H9 (cell line): ENCODE results near the gene TNFRSF18. TPM values are rescaled to one million over a fixed set of nuclear protein-coding genes. Genes with fewer than 3 reads are reported as not detected.

Experiments used
- DNase-seq: peaks from one replicate; pipeline ENCODE4 v3.0.0-alpha.2; 2017
- H2AFZ ChIP-seq: one replicate; pipeline ENCODE4 v1.6.1; 2013; ENCODE audit warnings: mild to moderate bottlenecking, low read length, control low read depth, moderate library complexity
- H2AK5ac ChIP-seq: 2 replicates; pipeline ENCODE4 v1.6.1; 2013; ENCODE audit warnings: low read length, control low read depth, mixed read lengths; ENCODE audit not compliant: insufficient read length
- H2BK120ac ChIP-seq: one replicate; pipeline ENCODE4 v1.6.1; 2013; ENCODE audit warnings: low read depth, mild to moderate bottlenecking, low read length, control low read depth, inconsistent platforms; ENCODE audit not compliant: poor library complexity, severe bottlenecking
- H2BK12ac ChIP-seq: 2 replicates; pipeline ENCODE4 v1.6.1; 2013; ENCODE audit warnings: low read length, control low read depth, mixed read lengths, low read depth; ENCODE audit not compliant: insufficient read length
- H2BK15ac ChIP-seq: 2 replicates; pipeline ENCODE4 v1.6.1; 2013; ENCODE audit warnings: low read depth, low read length, control low read depth
- H2BK20ac ChIP-seq: one replicate; pipeline ENCODE4 v1.6.1; 2013; ENCODE audit warnings: low read depth, mild to moderate bottlenecking, low read length, control low read depth, inconsistent platforms; ENCODE audit not compliant: poor library complexity, severe bottlenecking
- H2BK5ac ChIP-seq: 2 replicates; pipeline ENCODE4 v1.6.1; 2013; ENCODE audit warnings: low read length, control low read depth, mixed read lengths; ENCODE audit not compliant: insufficient read length
- H3K14ac ChIP-seq: 2 replicates; pipeline ENCODE4 v1.6.1; 2013; ENCODE audit warnings: low read length, control low read depth; ENCODE audit not compliant: insufficient read depth
- H3K18ac ChIP-seq: 2 replicates; pipeline ENCODE4 v1.6.1; 2013; ENCODE audit warnings: low read depth, mild to moderate bottlenecking, mixed read lengths, low read length, control low read depth; ENCODE audit not compliant: insufficient read length
- H3K23ac ChIP-seq: 2 replicates; pipeline ENCODE4 v1.6.1; 2013; ENCODE audit warnings: low read length, control low read depth, mixed read lengths, low read depth; ENCODE audit not compliant: insufficient read length
- H3K23me2 ChIP-seq: 2 replicates; pipeline ENCODE4 v1.6.1; 2013; ENCODE audit warnings: low read depth, mild to moderate bottlenecking, mixed read lengths, low read length, control low read depth; ENCODE audit not compliant: insufficient read length, poor library complexity, severe bottlenecking
- H3K27ac ChIP-seq: 2 replicates; pipeline ENCODE4 v1.5.1; 2013; ENCODE audit warnings: low read length, control low read depth, mixed read lengths, low read depth; ENCODE audit not compliant: insufficient read length
- H3K27me3 ChIP-seq: 2 replicates; pipeline ENCODE4 v1.6.1; 2013; ENCODE audit warnings: low read length, control low read depth, inconsistent platforms; ENCODE audit not compliant: insufficient read depth
- H3K4ac ChIP-seq: 2 replicates; pipeline ENCODE4 v1.6.1; 2013; ENCODE audit warnings: low read depth, mild to moderate bottlenecking, control low read depth, inconsistent platforms, low read length, moderate library complexity
- H3K4me1 ChIP-seq: 2 replicates; pipeline ENCODE4 v1.6.1; 2013; ENCODE audit warnings: low read length, control low read depth, inconsistent platforms; ENCODE audit not compliant: insufficient read depth
- H3K4me2 ChIP-seq: 2 replicates; pipeline ENCODE4 v1.6.1; 2013; ENCODE audit warnings: low read length, control low read depth, mixed read lengths; ENCODE audit not compliant: insufficient read length, insufficient read depth
- H3K56ac ChIP-seq: 2 replicates; pipeline ENCODE4 v1.6.1; 2013; ENCODE audit warnings: low read depth, mild to moderate bottlenecking, mixed read lengths, low read length, control low read depth; ENCODE audit not compliant: insufficient read length
- H3K79me1 ChIP-seq: 2 replicates; pipeline ENCODE4 v1.6.1; 2013; ENCODE audit warnings: low read depth, mild to moderate bottlenecking, moderate library complexity, low read length, control low read depth, inconsistent platforms; ENCODE audit not compliant: insufficient read depth, poor library complexity, severe bottlenecking
- H3K79me2 ChIP-seq: 2 replicates; pipeline ENCODE4 v1.6.1; 2013; ENCODE audit warnings: low read length, control low read depth, inconsistent platforms; ENCODE audit not compliant: insufficient read depth
- H3K9ac ChIP-seq: 2 replicates; pipeline ENCODE4 v1.6.1; 2013; ENCODE audit warnings: low read length, control low read depth, mixed read lengths; ENCODE audit not compliant: insufficient read length; ENCODE audit errors: extremely low read depth
- H3K9me3 ChIP-seq: one replicate; pipeline ENCODE4 v1.6.1; 2013; ENCODE audit warnings: low read depth, low read length, inconsistent platforms; ENCODE audit not compliant: control insufficient read depth
- H3T11ph ChIP-seq: one replicate; pipeline ENCODE4 v1.6.1; 2013; ENCODE audit warnings: mild to moderate bottlenecking, low read length, control low read depth, inconsistent platforms
- H4K20me1 ChIP-seq: one replicate; pipeline ENCODE4 v1.6.1; 2013; ENCODE audit not compliant: control insufficient read depth, insufficient read length, insufficient read depth
- H4K5ac ChIP-seq: 2 replicates; pipeline ENCODE4 v1.6.1; 2013; ENCODE audit warnings: low read depth, mild to moderate bottlenecking, mixed read lengths, low read length, control low read depth; ENCODE audit not compliant: insufficient read length
- H4K8ac ChIP-seq: replicated peaks from 2 replicates; pipeline ENCODE4 v1.6.1; 2013; ENCODE audit warnings: low read length, control low read depth, mixed read lengths, low read depth; ENCODE audit not compliant: insufficient read length
- H4K91ac ChIP-seq: 2 replicates; pipeline ENCODE4 v1.6.1; 2013; ENCODE audit warnings: low read depth, mild to moderate bottlenecking, moderate library complexity, mixed read lengths, low read length, control low read depth; ENCODE audit not compliant: insufficient read length
- H3K27ac Mint-ChIP-seq, 3 experiments: 2 replicates in 2 of 3; 3 replicates in 1 of 3; pipeline ENCODE4 v1.8.0; 2020 to 2021; ENCODE audit warnings: mixed read lengths in 3 of 3, mild to moderate bottlenecking in 1 of 3, moderate library complexity in 1 of 3
- H3K27me3 Mint-ChIP-seq: 2 replicates; pipeline ENCODE4 v1.8.0; 2021; ENCODE audit warnings: low read depth, mild to moderate bottlenecking, moderate library complexity, mixed read lengths
- H3K36me3 Mint-ChIP-seq, 3 experiments: 2 replicates in 2 of 3; 3 replicates in 1 of 3; pipeline ENCODE4 v1.8.0; 2020 to 2021; ENCODE audit warnings: low read depth in 3 of 3, mixed read lengths in 3 of 3; ENCODE audit not compliant: insufficient read depth in 1 of 3
- H3K4me1 Mint-ChIP-seq, 2 experiments: 2 replicates each; pipeline ENCODE4 v1.8.0; 2020; ENCODE audit warnings: mixed read lengths in 2 of 2
- H3K4me3 Mint-ChIP-seq, 2 experiments: 2 replicates in 1 of 2; 3 replicates in 1 of 2; pipeline ENCODE4 v1.8.0; 2020 to 2021; ENCODE audit warnings: mild to moderate bottlenecking in 2 of 2, mixed read lengths in 2 of 2, moderate library complexity in 1 of 2
- H3K9me3 Mint-ChIP-seq, 2 experiments: 2 replicates in 1 of 2; 3 replicates in 1 of 2; pipeline ENCODE4 v1.8.0; 2020; ENCODE audit warnings: mild to moderate bottlenecking in 2 of 2, mixed read lengths in 2 of 2, moderate library complexity in 1 of 2
- CTCF ChIP-seq: fragments of 200-600 bp; sonication (generic); conservative IDR thresholded peaks from 3 replicates; pipeline ENCODE4 v1.8.0; 2021; ENCODE audit warnings: antibody characterized with exemption, mild to moderate bottlenecking
- WGBS: extraction: QIAGEN DNeasy Blood & Tissue Kit; methylation state at CpG from one replicate; pipeline ENCODE4 v1.1.7; 2013; ENCODE audit warnings: missing lambda C conversion rate, low lambda C conversion rate, mixed read lengths; ENCODE audit not compliant: insufficient read length; ENCODE audit errors: extremely low coverage; 5-methylcytosine and 5-hydroxymethylcytosine counted together
- total RNA-seq: library from RNA; stranded (reverse); gene quantifications from 2 replicates; pipeline ENCODE4 v1.2.1, GENCODE V29; 2021

Gene TNFRSF18
- total RNA-seq, 1 experiment from 2014 or later, result 2.0 TPM

GRCh38 chr1:1219341-1219740 lies 12.9 kb upstream of the TNFRSF18 start:
- Histone ChIP-seq H3K79me2 (no peaks in the 10 kb centered on the region), H3K18ac (no peak overlapping the region), H2BK120ac (no peak overlapping the region), H4K8ac (no peak overlapping the region), H3K9me3 (no peaks in the 10 kb centered on the region), H2BK15ac (no peak overlapping the region), H3K4ac (no peak overlapping the region), H2BK20ac (no peak overlapping the region), H3K14ac (no peak overlapping the region), H3K4me2 (no peak overlapping the region), H4K5ac (no peak overlapping the region), H3T11ph (no peak overlapping the region), H2AFZ (no peak overlapping the region), H4K91ac (no peak overlapping the region), H3K23ac (no peak overlapping the region), H3K27ac (no peak overlapping the region), H3K79me1 (no peaks in the 10 kb centered on the region), H2BK5ac (no peak overlapping the region), H3K56ac (no peak overlapping the region), H2BK12ac (no peak overlapping the region), H3K27me3 (no peaks in the 10 kb centered on the region), H3K4me1 (no peaks in the 10 kb centered on the region), H3K23me2 (no peaks in the 10 kb centered on the region), H3K9ac (no peak overlapping the region), H2AK5ac (no peak overlapping the region), H4K20me1 (no peaks in the 10 kb centered on the region)
- no peak for TF ChIP-seq CTCF
- Mint-ChIP-seq H3K4me3 (no peak overlapping the region), H3K27ac (no peak overlapping the region), H3K36me3 (peaks cover 23 to 52% (median 37%) of the 10 kb centered on the region in 3 experiments), H3K4me1 (peaks cover 0 to 4% of the 10 kb centered on the region in 2 experiments; a peak in 1 of 4 replicates), H3K27me3 (no peaks in the 10 kb centered on the region; the same call in 1 of the 2 replicates), H3K9me3 (no peaks in the 10 kb centered on the region; a peak in 1 of 5 replicates)
- DNase-seq, result no peak
- no CpG with 5 or more reads among the region's 20 CpGs for WGBS
